Peyer's patch (tissue), 4 donors: ENCODE data around the gene KCNQ1.

ENCODE experiments used
- CTCF ChIP-seq, 6 experiments: fragments of 450-650 bp in 4 of 6; fragments of 200-600 bp in 2 of 6; sonication (generic) in 1 of 6; IDR thresholded peaks; one replicate each; pipeline ENCODE4 v1.5.1; 2017 to 2019; ENCODE audit warnings: antibody characterized with exemption in 6 of 6, mild to moderate bottlenecking in 3 of 6, moderate library complexity in 1 of 6
- POLR2A ChIP-seq, 2 donors: fragments of 450-650 bp; IDR thresholded peaks; one replicate each; pipeline ENCODE4 v1.5.1; 2017; ENCODE audit warnings: antibody characterized with exemption in 2 of 2, mild to moderate bottlenecking in 2 of 2, moderate library complexity in 2 of 2

GRCh38 chr11:2420502-2421225 is 24.1 kb upstream of the KCNQ1 start:
- peak; percentile 87 to 92 (median 90) for TF ChIP-seq CTCF (IDR thresholded peaks at IDR 0.05)
- no peak for TF ChIP-seq POLR2A (IDR thresholded peaks at IDR 0.05)
